K562 (cell line): Measurements from ENCODE around the gene TSC1. TPM values are rescaled to one million over a fixed set of nuclear protein-coding genes. Genes with fewer than 3 reads are reported as not detected.

Source experiments
- ATAC-seq: fragments of 200-7000 bp; cut with Tn5 transposase; 3 replicates; pipeline ENCODE4 v1.9.1; 2020; ENCODE audit warnings: moderate library complexity
- BruUV-seq: library from RNA; stranded (reverse); fragments of 400-500 nt; replicated peaks from 2 replicates; lab custom pipeline; 2021; lab: Mats Ljungman, UMichigan
- CTCF ChIA-PET: fragments of 300-600 bp; formaldehyde crosslinking; extraction: SDS; loops from one replicate; lab custom pipeline; 2021; ENCODE audit warnings: low intra/inter-chr PET ratio; lab: Yijun Ruan, JAX
- POLR2A ChIA-PET: fragments of 300-600, 350-650 bp; sonication (Branson Sonifier 250); formaldehyde crosslinking; extraction: SDS; loops from one replicate; lab custom pipeline; 2021; ENCODE audit warnings: antibody characterized with exemption, inconsistent platforms; lab: Yijun Ruan, JAX
- DNase-seq, 4 experiments: peaks; one replicate each; pipeline versions ENCODE4 v3.0.0 to v3.0.0-alpha.2; 2011 to 2018; ENCODE audit warnings: low spot score in 3 of 4, mixed read lengths in 3 of 4; ENCODE audit errors: extremely low read depth in 1 of 4
- FAIRE-seq: peaks from 2 replicates; lab custom pipeline; 2011; peaks lifted over from hg19 to GRCh38; lab: Jason Lieb, UNC
- H2AFZ ChIP-seq: 2 replicates; pipeline ENCODE4 v1.6.0; 2011; ENCODE audit warnings: low read depth, low read length, control low read depth, inconsistent platforms
- H3K27ac ChIP-seq: fragments of 200-600 bp; 3 replicates; pipeline ENCODE4 v1.8.0; 2011; ENCODE audit warnings: low read depth, mild to moderate bottlenecking, control low read depth, inconsistent platforms, low read length, moderate library complexity, mixed read lengths; ENCODE audit errors: extremely low read depth
- H3K27me3 ChIP-seq, 2 experiments: fragments of 300-600 bp in 1 of 2; 2 replicates in 1 of 2; 3 replicates in 1 of 2; pipeline versions ENCODE4 v1.6.0 to v1.8.0; 2011; ENCODE audit warnings: inconsistent platforms in 2 of 2, low read length in 2 of 2, mild to moderate bottlenecking in 1 of 2, mixed read lengths in 1 of 2, moderate library complexity in 1 of 2; ENCODE audit not compliant: control insufficient read depth in 2 of 2, insufficient read depth in 2 of 2
- H3K36me3 ChIP-seq: fragments of 300-600 bp; 3 replicates; pipeline ENCODE4 v1.8.0; 2011; ENCODE audit warnings: mild to moderate bottlenecking, low read length, inconsistent platforms; ENCODE audit not compliant: control insufficient read depth, insufficient read depth
- H3K4me1 ChIP-seq, 2 experiments: fragments of 200-600 bp in 1 of 2; replicated peaks in 1 of 2; 2 replicates in 1 of 2; 3 replicates in 1 of 2; pipeline versions ENCODE4 v1.5.1 to v1.8.0; 2011; ENCODE audit warnings: inconsistent platforms in 2 of 2, low read length in 2 of 2, mild to moderate bottlenecking in 1 of 2, mixed read lengths in 1 of 2, moderate library complexity in 1 of 2; ENCODE audit not compliant: control insufficient read depth in 2 of 2, insufficient read depth in 2 of 2
- H3K4me2 ChIP-seq: 2 replicates; pipeline ENCODE4 v1.6.1; 2011; ENCODE audit warnings: low read length, control low read depth, inconsistent platforms, mixed read lengths; ENCODE audit not compliant: insufficient read depth
- H3K4me3 ChIP-seq: fragments of 200-600 bp; sonication (generic), shearing (Covaris generic); 2 replicates; pipeline ENCODE4 v1.5.1; 2016; ENCODE audit warnings: control low read depth, inconsistent platforms
- H3K79me2 ChIP-seq: fragments of 200-600 bp; 3 replicates; pipeline ENCODE4 v1.8.0; 2011; ENCODE audit warnings: low read length, inconsistent platforms; ENCODE audit not compliant: control insufficient read depth, insufficient read depth
- H3K9ac ChIP-seq, 2 experiments: 2 replicates each; pipeline versions ENCODE4 v1.6.0 to v1.6.1; 2011; ENCODE audit warnings: low read depth in 2 of 2, low read length in 2 of 2, control low read depth in 1 of 2, inconsistent platforms in 1 of 2, mild to moderate bottlenecking in 1 of 2, mixed read lengths in 1 of 2; ENCODE audit not compliant: insufficient read depth in 1 of 2
- H3K9me1 ChIP-seq: one replicate; pipeline ENCODE4 v1.6.0; 2011; ENCODE audit warnings: inconsistent platforms, mild to moderate bottlenecking, low read length, moderate library complexity; ENCODE audit not compliant: control insufficient read depth, insufficient read depth
- H3K9me3 ChIP-seq: replicated peaks from 2 replicates; pipeline ENCODE4 v1.5.1; 2011; ENCODE audit warnings: low read depth, low read length, inconsistent platforms; ENCODE audit not compliant: control insufficient read depth, insufficient read depth
- H4K20me1 ChIP-seq: replicated peaks from 2 replicates; pipeline ENCODE4 v1.6.1; 2011; ENCODE audit warnings: low read length, inconsistent platforms, mixed read lengths; ENCODE audit not compliant: control insufficient read depth, insufficient read depth
- BCOR ChIP-seq: fragments of 450-650 bp; IDR thresholded peaks from 2 replicates; pipeline ENCODE4 v1.6.1; 2016
- DMBX1 ChIP-seq: fragments of 250-450 bp; sonication (Bioruptor Pico); IDR thresholded peaks from 2 replicates; pipeline ENCODE4 v1.8.0; 2022; ENCODE audit warnings: inconsistent platforms, mild to moderate bottlenecking, moderate library complexity, borderline replicate concordance
- HDAC1 ChIP-seq, 2 experiments: fragments of 450-650 bp; IDR thresholded peaks; 2 replicates each; pipeline ENCODE4 v1.6.1; 2016 to 2017; ENCODE audit warnings: inconsistent platforms in 1 of 2, mild to moderate bottlenecking in 1 of 2, moderate library complexity in 1 of 2
- JUND ChIP-seq, 2 experiments: IDR thresholded peaks; 2 replicates in 1 of 2; 3 replicates in 1 of 2; pipeline ENCODE4 v1.6.1; 2011; ENCODE audit warnings: borderline replicate concordance in 2 of 2, low read depth in 2 of 2, low read length in 2 of 2, improper control_type of control experiment in 1 of 2, missing biosample characterization in 1 of 2, missing genetic modification characterization in 1 of 2, missing genetic modification reagents in 1 of 2
- NR4A1 ChIP-seq, 2 experiments: fragments of 250-450 bp in 1 of 2; fragments of 450-650 bp in 1 of 2; sonication (Bioruptor Pico) in 1 of 2; IDR thresholded peaks; 2 replicates each; pipeline versions ENCODE4 v1.4.0 to v1.6.1; 2016 to 2020; ENCODE audit warnings: mild to moderate bottlenecking in 2 of 2, missing compliant biosample characterization in 1 of 2, missing genetic modification characterization in 1 of 2, moderate library complexity in 1 of 2
- PHF8 ChIP-seq: fragments of 200-600 bp; sonication (generic); IDR thresholded peaks from 2 replicates; pipeline ENCODE4 v1.6.1; 2012; ENCODE audit warnings: mixed run types, mild to moderate bottlenecking, inconsistent platforms, low read length, moderate library complexity, borderline replicate concordance
- PRMT5 ChIP-seq: sonication (generic); formaldehyde crosslinking; IDR thresholded peaks from 2 replicates; pipeline ENCODE4 v1.5.0; 2020; ENCODE audit warnings: missing genetic modification reagents
- SLC30A9 ChIP-seq: fragments of 250-450 bp; sonication (Bioruptor Pico); IDR thresholded peaks from 2 replicates; pipeline ENCODE4 v1.8.0; 2022; ENCODE audit warnings: mild to moderate bottlenecking, moderate library complexity
- ZNF143 ChIP-seq: sonication (generic); formaldehyde crosslinking; IDR thresholded peaks from 2 replicates; pipeline ENCODE4 v1.9.0; 2022; ENCODE audit warnings: mild to moderate bottlenecking, missing genetic modification reagents
- ZNF24 ChIP-seq: fragments of 450-650 bp; IDR thresholded peaks from 2 replicates; pipeline ENCODE4 v1.6.1; 2016
- ZNF586 ChIP-seq: fragments of 450-650 bp; formaldehyde crosslinking; conservative IDR thresholded peaks from 2 replicates; pipeline ENCODE4 v1.4.0; 2020; ENCODE audit warnings: mild to moderate bottlenecking, moderate library complexity
- WGBS: fragments of 100-300 bp; shearing (Covaris generic); methylation state at CpG from one replicate; pipeline ENCODE4 v1.1.6; 2016; ENCODE audit warnings: low coverage, mixed read lengths; ENCODE audit not compliant: insufficient coverage; ENCODE audit errors: missing lambda C conversion rate; 5-methylcytosine and 5-hydroxymethylcytosine counted together
- in situ Hi-C: fragments of 300-500 bp; cut with MboI; formaldehyde crosslinking; loops from 4 replicates; pipeline ENCODE4 v1.15.0; 2018; ENCODE audit warnings: inconsistent platforms, mixed read lengths
- intact Hi-C: fragments of 100-400 bp; cut with micrococcal nuclease; formaldehyde crosslinking; loops from 2 replicates; pipeline ENCODE4 v1.14.2; 2022
- polyA plus RNA-seq, 8 experiments: library from polyadenylated mRNA; depleted of rRNA in 4 of 8; stranded (reverse) in 5 of 8; unstranded in 3 of 8; fragments of >200 nt; fragmentation: Nextera tagmentation in 2 of 8; fragmentation: Illumina TruSeq in 1 of 8; extraction: Ambion mirVana in 2 of 8; extraction: Trizol in 1 of 8; gene quantifications; 2 replicates each; pipeline versions ENCODE4 v1.2.1 to v1.2.3, GENCODE V29; 2011 to 2014; ENCODE audit warnings: inconsistent platforms in 1 of 8, missing spikeins in 1 of 8
- total RNA-seq, 7 experiments: library from RNA; depleted of rRNA in 6 of 7; stranded (reverse); fragments of >200 nt in 6 of 7; fragmentation: Illumina TruSeq in 2 of 7; extraction: Trizol in 2 of 7; gene quantifications; 2 replicates each; pipeline versions ENCODE4 v1.2.1 to v1.2.3, GENCODE V29; 2011 to 2021; ENCODE audit warnings: low replicate concordance in 1 of 7
- TF ChIP-seq, protein P1 (sequence below), 2 experiments: fragments of 200-800 bp in 1 of 2; sonication (Bioruptor generic) in 1 of 2; sonication (generic) in 1 of 2; formaldehyde crosslinking in 1 of 2; IDR thresholded peaks in 1 of 2; conservative IDR thresholded peaks in 1 of 2; 2 replicates each; pipeline versions ENCODE4 v1.5.0 to v1.6.1; 2016 to 2020; ENCODE audit warnings: missing compliant biosample characterization in 1 of 2, missing genetic modification characterization in 1 of 2, missing genetic modification reagents in 1 of 2
- TF ChIP-seq, protein P2 (sequence below): sonication (generic); formaldehyde crosslinking; IDR thresholded peaks from 2 replicates; pipeline ENCODE4 v1.8.0; 2022; ENCODE audit warnings: mild to moderate bottlenecking, missing genetic modification reagents

TSC1 gene
- total and polyA plus RNA-seq, 9 of the 15 experiments (the other 6 are each of a cell fraction or from before 2014, with no cell fraction given): 6.9 to 37.6 (median 18.6) TPM

DNA sequence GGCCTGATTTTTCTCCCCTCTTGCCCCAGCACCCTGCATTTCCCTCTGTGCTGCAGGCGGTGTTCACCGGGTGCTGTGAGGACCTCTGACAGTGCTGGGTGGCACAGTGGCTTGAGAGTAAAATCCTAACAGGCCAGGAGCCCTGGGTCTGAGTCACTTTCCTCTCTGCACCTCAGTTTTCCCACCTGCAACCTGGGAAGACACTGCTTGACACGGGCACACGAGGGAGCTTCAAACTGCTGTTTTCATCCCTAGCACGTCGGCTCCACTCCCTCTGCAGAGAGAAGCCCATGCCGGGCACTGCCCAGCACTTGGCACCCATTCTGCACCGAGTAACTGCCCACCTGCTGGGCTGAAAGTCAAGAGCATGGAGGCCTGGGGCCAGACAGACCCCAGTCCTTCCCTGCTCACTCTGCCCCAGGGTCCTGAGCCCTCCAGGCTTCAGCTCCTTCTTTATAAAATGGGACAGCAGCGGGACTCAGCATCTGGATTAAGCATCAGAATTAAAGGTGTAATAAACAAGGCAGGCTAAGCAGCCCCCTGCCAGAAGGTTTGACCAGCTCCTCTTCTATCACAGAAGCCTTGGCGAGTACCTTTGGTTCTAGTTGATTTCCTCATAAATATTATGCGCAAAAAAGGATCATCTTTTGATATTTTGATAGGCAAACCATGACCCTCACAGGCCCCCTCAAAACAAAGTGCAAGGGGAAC, 39.2 kb upstream of the TSC1 start:
- peaks cover 46% of the 10 kb centered on the region for H3K36me3 ChIP-seq
- ChIA-PET CTCF (no interaction called here), POLR2A (interaction anchor here (0.7 to 2.2 kb wide), 4 partner anchors 10 to 348 kb away, joined by 3 to 12 read pairs (median 8); no protein-coding TSS in a partner anchor)
- in situ Hi-C loops: no loop called here
- H3K9ac ChIP-seq: peak overlapping the region; percentile 73 to 87
- peaks cover 45 to 71% of the 10 kb centered on the region in 2 experiments for H3K4me1 ChIP-seq
- DNase-seq (no peak), FAIRE-seq (peak; percentile 6), ATAC-seq (no peak)
- peak overlapping the region; percentile 85 for H3K27ac ChIP-seq
- H3K9me1 ChIP-seq: peaks cover 4% of the 10 kb centered on the region
- intact Hi-C loops: loop anchor here (2.0 kb wide), 1 partner anchor 21 kb away; no protein-coding TSS in a partner anchor
- BruUV-seq: no TSS peak
- H4K20me1 ChIP-seq: no peaks in the 10 kb centered on the region
- H3K27me3 ChIP-seq: no peaks in the 10 kb centered on the region
- H3K4me2 ChIP-seq: peak overlapping the region; percentile 83
- peak overlapping the region; percentile 27; the same call in 1 of the 2 replicates for H3K4me3 ChIP-seq
- 34% methylated on average over 11 of the region's 11 CpGs for WGBS
- no peaks in the 10 kb centered on the region for H3K9me3 ChIP-seq
- peaks cover 85% of the 10 kb centered on the region for H3K79me2 ChIP-seq
- no peak overlapping the region for H2AFZ ChIP-seq
- TF ChIP-seq PHF8 (0 out of 2 replicates have a peak, but pooled peaks have one; percentile 1), NR4A1 (CRISPR knock-in tag; IDR thresholded peaks at IDR 0.05) (no peak), NR4A1 (tag; IDR thresholded peaks at IDR 0.05) (0 out of 2 replicates have a peak, but pooled peaks have one; percentile 15), PRMT5 (no peak), ZNF143 (CRISPR knock-in tag) (0 out of 2 replicates have a peak, but pooled peaks have one; percentile 18), ZNF586 (no peak), JUND (IDR thresholded peaks at IDR 0.05; ENCODE audit: borderline replicate concordance, low read depth, low read length) (0 out of 2 replicates have a peak, but pooled peaks have one; percentile 3), JUND (tag; IDR thresholded peaks at IDR 0.05; ENCODE audit: borderline replicate concordance, low read depth, low read length) (no peak), ZNF24 (peak; percentile 36; the same call in 1 of the 2 replicates), SLC30A9 (CRISPR knock-in tag) (no peak), DMBX1 (CRISPR knock-in tag) (peak; percentile 20; the same call in 1 of the 2 replicates), BCOR (0 out of 2 replicates have a peak, but pooled peaks have one; percentile 38), HDAC1 (IDR thresholded peaks at IDR 0.05) (0 out of 4 replicates have a peak, but pooled peaks of 1 of the 2 experiments have one; percentile 14)
- TF ChIP-seq, protein P1, sequence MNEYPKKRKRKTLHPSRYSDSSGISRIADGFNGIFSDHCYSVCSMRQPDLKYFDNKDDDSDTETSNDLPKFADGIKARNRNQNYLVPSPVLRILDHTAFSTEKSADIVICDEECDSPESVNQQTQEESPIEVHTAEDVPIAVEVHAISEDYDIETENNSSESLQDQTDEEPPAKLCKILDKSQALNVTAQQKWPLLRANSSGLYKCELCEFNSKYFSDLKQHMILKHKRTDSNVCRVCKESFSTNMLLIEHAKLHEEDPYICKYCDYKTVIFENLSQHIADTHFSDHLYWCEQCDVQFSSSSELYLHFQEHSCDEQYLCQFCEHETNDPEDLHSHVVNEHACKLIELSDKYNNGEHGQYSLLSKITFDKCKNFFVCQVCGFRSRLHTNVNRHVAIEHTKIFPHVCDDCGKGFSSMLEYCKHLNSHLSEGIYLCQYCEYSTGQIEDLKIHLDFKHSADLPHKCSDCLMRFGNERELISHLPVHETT (CRISPR knock-in tag; conservative IDR thresholded peaks at IDR 0.05 in 1 of 2, IDR thresholded peaks at IDR 0.05 in 1 of 2): 0 out of 4 replicates have a peak, but pooled peaks of 1 of the 2 experiments have one; percentile 17
- TF ChIP-seq, protein P2, sequence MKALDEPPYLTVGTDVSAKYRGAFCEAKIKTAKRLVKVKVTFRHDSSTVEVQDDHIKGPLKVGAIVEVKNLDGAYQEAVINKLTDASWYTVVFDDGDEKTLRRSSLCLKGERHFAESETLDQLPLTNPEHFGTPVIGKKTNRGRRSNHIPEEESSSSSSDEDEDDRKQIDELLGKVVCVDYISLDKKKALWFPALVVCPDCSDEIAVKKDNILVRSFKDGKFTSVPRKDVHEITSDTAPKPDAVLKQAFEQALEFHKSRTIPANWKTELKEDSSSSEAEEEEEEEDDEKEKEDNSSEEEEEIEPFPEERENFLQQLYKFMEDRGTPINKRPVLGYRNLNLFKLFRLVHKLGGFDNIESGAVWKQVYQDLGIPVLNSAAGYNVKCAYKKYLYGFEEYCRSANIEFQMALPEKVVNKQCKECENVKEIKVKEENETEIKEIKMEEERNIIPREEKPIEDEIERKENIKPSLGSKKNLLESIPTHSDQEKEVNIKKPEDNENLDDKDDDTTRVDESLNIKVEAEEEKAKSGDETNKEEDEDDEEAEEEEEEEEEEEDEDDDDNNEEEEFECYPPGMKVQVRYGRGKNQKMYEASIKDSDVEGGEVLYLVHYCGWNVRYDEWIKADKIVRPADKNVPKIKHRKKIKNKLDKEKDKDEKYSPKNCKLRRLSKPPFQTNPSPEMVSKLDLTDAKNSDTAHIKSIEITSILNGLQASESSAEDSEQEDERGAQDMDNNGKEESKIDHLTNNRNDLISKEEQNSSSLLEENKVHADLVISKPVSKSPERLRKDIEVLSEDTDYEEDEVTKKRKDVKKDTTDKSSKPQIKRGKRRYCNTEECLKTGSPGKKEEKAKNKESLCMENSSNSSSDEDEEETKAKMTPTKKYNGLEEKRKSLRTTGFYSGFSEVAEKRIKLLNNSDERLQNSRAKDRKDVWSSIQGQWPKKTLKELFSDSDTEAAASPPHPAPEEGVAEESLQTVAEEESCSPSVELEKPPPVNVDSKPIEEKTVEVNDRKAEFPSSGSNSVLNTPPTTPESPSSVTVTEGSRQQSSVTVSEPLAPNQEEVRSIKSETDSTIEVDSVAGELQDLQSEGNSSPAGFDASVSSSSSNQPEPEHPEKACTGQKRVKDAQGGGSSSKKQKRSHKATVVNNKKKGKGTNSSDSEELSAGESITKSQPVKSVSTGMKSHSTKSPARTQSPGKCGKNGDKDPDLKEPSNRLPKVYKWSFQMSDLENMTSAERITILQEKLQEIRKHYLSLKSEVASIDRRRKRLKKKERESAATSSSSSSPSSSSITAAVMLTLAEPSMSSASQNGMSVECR (CRISPR knock-in tag): peak; percentile 67; the same call in 1 of the 2 replicates
